Naive thymus-derived CD4-positive, alpha-beta T cell (primary cell): Measurements from ENCODE around the gene MESP2. TPM values are rescaled to one million over a fixed set of nuclear protein-coding genes. Genes with fewer than 3 reads are reported as not detected.

Source experiments
- ATAC-seq: fragments of 150-1000 bp; cut with Tn5 transposase; 2 replicates; pipeline ENCODE4 v1.10.0; 2021; ENCODE audit warnings: mild to moderate bottlenecking, moderate library complexity
- CTCF ChIA-PET: fragments of 350-600 bp; sonication (Branson Sonifier 250); formaldehyde crosslinking; loops from one replicate; lab custom pipeline; 2021; ENCODE audit warnings: antibody characterized with exemption; lab: Charles Lee
- POLR2A ChIA-PET: fragments of 350-600 bp; sonication (Branson Sonifier 250); formaldehyde crosslinking; loops from one replicate; lab custom pipeline; 2021; ENCODE audit warnings: antibody characterized with exemption, inconsistent platforms; lab: Charles Lee
- DNase-seq, 9 donors: peaks; one replicate each; pipeline versions ENCODE4 v3.0.0 to v3.0.0-alpha.2; 2020 to 2022; ENCODE audit warnings: mixed read lengths in 1 of 9
- H3K27ac ChIP-seq: one replicate; pipeline ENCODE4 v1.7.0; 2013; ENCODE audit warnings: mild to moderate bottlenecking, low read depth, low read length, moderate library complexity
- H3K27me3 ChIP-seq, 2 donors: one replicate each; pipeline ENCODE4 v1.7.0; 2013; ENCODE audit warnings: low read length in 2 of 2, mild to moderate bottlenecking in 2 of 2, moderate library complexity in 2 of 2; ENCODE audit not compliant: control insufficient read depth in 2 of 2, insufficient read depth in 2 of 2
- H3K36me3 ChIP-seq, 3 experiments: 1 replicate in 2 of 3; 2 replicates in 1 of 3; pipeline ENCODE4 v1.7.0; 2013; ENCODE audit warnings: low read length in 3 of 3, mild to moderate bottlenecking in 3 of 3, moderate library complexity in 1 of 3; ENCODE audit not compliant: insufficient read depth in 3 of 3, control insufficient read depth in 2 of 3
- H3K4me1 ChIP-seq, 2 donors: one replicate each; pipeline ENCODE4 v1.7.0; 2013; ENCODE audit warnings: low read length in 2 of 2, mild to moderate bottlenecking in 2 of 2, moderate library complexity in 1 of 2; ENCODE audit not compliant: control insufficient read depth in 2 of 2, insufficient read depth in 2 of 2
- H3K4me3 ChIP-seq: 2 replicates; pipeline ENCODE4 v1.7.0; 2013; ENCODE audit warnings: mild to moderate bottlenecking, low read length
- H3K9me3 ChIP-seq, 3 experiments: 1 replicate in 2 of 3; 2 replicates in 1 of 3; pipeline ENCODE4 v1.7.0; 2013; ENCODE audit warnings: low read length in 3 of 3; ENCODE audit not compliant: control insufficient read depth in 2 of 3
- H3K27ac Mint-ChIP-seq, 9 donors: one replicate each; pipeline ENCODE4 v1.8.0; 2020 to 2022; ENCODE audit warnings: mixed read lengths in 9 of 9, mild to moderate bottlenecking in 8 of 9, moderate library complexity in 5 of 9, inconsistent platforms in 2 of 9
- H3K27me3 Mint-ChIP-seq, 5 donors: one replicate each; pipeline ENCODE4 v1.8.0; 2021 to 2022; ENCODE audit warnings: mixed read lengths in 5 of 5, mild to moderate bottlenecking in 1 of 5
- H3K36me3 Mint-ChIP-seq, 5 donors: one replicate each; pipeline ENCODE4 v1.8.0; 2020 to 2022; ENCODE audit warnings: mixed read lengths in 5 of 5, mild to moderate bottlenecking in 3 of 5, inconsistent platforms in 1 of 5
- H3K4me1 Mint-ChIP-seq, 7 donors: one replicate each; pipeline ENCODE4 v1.8.0; 2020 to 2022; ENCODE audit warnings: mixed read lengths in 7 of 7, mild to moderate bottlenecking in 3 of 7, inconsistent platforms in 1 of 7
- H3K4me3 Mint-ChIP-seq, 10 donors: one replicate each; pipeline ENCODE4 v1.8.0; 2020 to 2022; ENCODE audit warnings: mild to moderate bottlenecking in 10 of 10, mixed read lengths in 10 of 10, moderate library complexity in 6 of 10, inconsistent platforms in 2 of 10
- H3K9me3 Mint-ChIP-seq, 11 donors: one replicate each; pipeline ENCODE4 v1.8.0; 2020 to 2022; ENCODE audit warnings: mixed read lengths in 11 of 11, mild to moderate bottlenecking in 4 of 11, inconsistent platforms in 1 of 11, moderate library complexity in 1 of 11
- intact Hi-C, 2 donors: fragments of 100-400 bp; cut with micrococcal nuclease; formaldehyde crosslinking; loops; one replicate each; pipeline ENCODE4 v1.15.1; 2023
- polyA plus RNA-seq, 2 donors: library from polyadenylated mRNA; unstranded; fragments of 300-500 nt; fragmentation: Illumina TruSeq; gene quantifications; one replicate each; pipeline ENCODE4 v1.2.3, GENCODE V29; 2021
- total RNA-seq, 6 experiments: library from RNA in 5 of 6; stranded (reverse) in 5 of 6; gene quantifications; 1 replicate in 5 of 6; 2 replicates in 1 of 6; pipeline ENCODE4 v1.2.3 and lab custom pipeline; 2021 to 2026

The MESP2 gene
- total and polyA plus RNA-seq, 7 experiments from 2014 or later, result not detected

DNA sequence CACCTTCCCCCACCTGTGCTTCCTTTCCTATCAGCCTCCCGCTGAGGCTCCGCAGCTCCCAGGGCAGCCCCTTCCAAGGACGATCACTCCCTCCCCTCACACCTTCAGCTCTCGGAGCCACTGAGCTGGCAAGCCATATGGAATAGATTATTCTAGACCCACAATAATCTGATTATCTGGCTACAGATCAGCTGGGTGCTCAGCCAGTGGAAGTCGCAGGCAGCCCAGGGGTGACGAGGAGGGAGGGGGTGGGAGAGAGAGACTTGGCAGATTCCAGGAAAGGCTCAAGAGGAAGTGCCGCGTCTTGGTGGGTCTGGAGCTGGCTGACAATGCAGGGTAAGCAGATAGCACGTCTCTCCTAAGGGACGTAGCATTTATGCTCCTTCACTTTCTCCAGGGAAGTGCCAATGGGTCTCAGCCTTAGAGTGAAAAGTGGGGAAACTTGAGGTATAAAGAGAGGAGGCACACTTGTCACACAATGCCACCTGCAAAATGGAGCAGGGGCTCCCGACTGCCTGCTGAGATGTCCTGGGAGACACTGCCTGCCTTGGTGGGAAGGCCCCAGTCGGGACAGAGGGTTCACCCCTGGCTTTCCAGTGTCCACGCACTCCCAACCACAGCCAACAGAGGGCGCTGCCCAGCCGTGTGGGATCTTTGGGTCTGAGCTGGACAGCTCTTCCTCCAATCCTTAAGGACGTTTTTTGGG, 15.7 kb upstream of the MESP2 start:
- peak in 7 of 9 donors; percentile 30 to 85 (median 50) for DNase-seq
- Histone ChIP-seq H3K9me3 (no peaks in the 10 kb centered on the region), H3K4me1 (no peaks in the 10 kb centered on the region), H3K4me3 (no peak overlapping the region), H3K36me3 (no peaks in the 10 kb centered on the region), H3K27me3 (no peaks in the 10 kb centered on the region), H3K27ac (no peak overlapping the region)
- H3K9me3 Mint-ChIP-seq, result no peaks in the 10 kb centered on the region
- H3K27me3 Mint-ChIP-seq, result peaks cover under 1 to 21% (median 8%) of the 10 kb centered on the region in 5 donors
- POLR2A ChIA-PET, result no interaction called here
- no peaks in the 10 kb centered on the region for H3K36me3 Mint-ChIP-seq
- no peak overlapping the region for H3K27ac Mint-ChIP-seq
- no peak overlapping the region for H3K4me3 Mint-ChIP-seq
- peak; percentile 91 for ATAC-seq
- intact Hi-C loops, result loop anchor here (1.0 to 5.0 kb wide), 4 partner anchors 115 to 326 kb away; no protein-coding TSS in a partner anchor
- H3K4me1 Mint-ChIP-seq, result peaks cover 0 to 5% (median 0%) of the 10 kb centered on the region in 7 donors
- CTCF ChIA-PET, result interaction anchor here (0.6 to 1.2 kb wide), 5 partner anchors 13 to 310 kb away, joined by 3 to 5 read pairs (median 3); no protein-coding TSS in a partner anchor

- intact Hi-C loops, result loop anchor here (2.0 to 5.0 kb wide), 2 partner anchors 311 to 326 kb away; no protein-coding TSS in a partner anchor
- Histone ChIP-seq H3K9me3 (no peaks in the 10 kb centered on the region), H3K27me3 (no peaks in the 10 kb centered on the region), H3K36me3 (no peaks in the 10 kb centered on the region), H3K4me3 (no peak overlapping the region), H3K27ac (no peak overlapping the region), H3K4me1 (no peaks in the 10 kb centered on the region)
- no peaks in the 10 kb centered on the region for H3K9me3 Mint-ChIP-seq
- peaks cover 0 to 13% (median 4%) of the 10 kb centered on the region in 5 donors for H3K27me3 Mint-ChIP-seq
- no peak overlapping the region for H3K27ac Mint-ChIP-seq
- ChIA-PET CTCF (interaction anchor here (0.6 to 1.2 kb wide), 6 partner anchors 13 to 309 kb away, joined by 3 to 4 read pairs (median 3); no protein-coding TSS in a partner anchor), POLR2A (no interaction called here)
- ATAC-seq, result no peak
- no peak overlapping the region for H3K4me3 Mint-ChIP-seq
- H3K4me1 Mint-ChIP-seq, result peaks cover 0 to 5% (median 0%) of the 10 kb centered on the region in 7 donors
- no peak for DNase-seq
- no peaks in the 10 kb centered on the region for H3K36me3 Mint-ChIP-seq
These were observed 14.9 kb upstream of the MESP2 start for GRCh38 chr15:89761009-89761831.

DNA sequence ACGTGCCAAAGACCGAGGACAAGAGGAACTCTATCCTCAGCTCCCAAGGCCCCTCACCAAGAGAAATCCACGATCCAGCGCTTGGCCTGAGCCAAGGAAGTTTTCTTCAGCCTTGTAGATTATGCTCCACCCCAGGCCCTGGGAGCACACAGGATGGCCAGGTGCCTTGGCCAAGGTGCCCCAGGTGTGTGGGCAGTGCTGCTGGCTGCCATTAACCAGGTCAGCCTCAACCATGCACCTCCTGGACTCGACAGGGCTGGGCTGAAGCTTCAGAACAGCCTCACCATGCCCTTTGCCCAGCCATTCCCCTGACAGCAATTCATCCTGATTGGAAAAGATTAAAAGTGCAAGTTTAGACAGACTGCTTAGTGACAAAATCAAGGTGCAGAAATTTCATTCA, 14.2 kb upstream of the MESP2 start:
- no peak overlapping the region for H3K27ac Mint-ChIP-seq
- POLR2A ChIA-PET, result no interaction called here
- intact Hi-C loops, result loop anchor here (2.0 to 5.0 kb wide), 2 partner anchors 310 to 325 kb away; no protein-coding TSS in a partner anchor
- no peaks in the 10 kb centered on the region for H3K36me3 ChIP-seq
- H3K4me1 Mint-ChIP-seq, result peaks cover 0 to 5% (median 0%) of the 10 kb centered on the region in 7 donors
- H3K27ac ChIP-seq, result no peak overlapping the region
- H3K4me3 ChIP-seq, result no peak overlapping the region
- H3K27me3 Mint-ChIP-seq, result peaks cover 0 to 13% (median 3%) of the 10 kb centered on the region in 5 donors
- H3K27me3 ChIP-seq, result no peaks in the 10 kb centered on the region
- ATAC-seq (no peak), DNase-seq (no peak)
- no peaks in the 10 kb centered on the region for H3K36me3 Mint-ChIP-seq
- CTCF ChIA-PET, result interaction anchor here (0.7 to 1.0 kb wide), 2 partner anchors 22 to 113 kb away, joined by 3 read pairs; no protein-coding TSS in a partner anchor
- H3K9me3 Mint-ChIP-seq, result no peaks in the 10 kb centered on the region
- H3K4me1 ChIP-seq, result no peaks in the 10 kb centered on the region
- no peaks in the 10 kb centered on the region for H3K9me3 ChIP-seq
- no peak overlapping the region for H3K4me3 Mint-ChIP-seq

DNA sequence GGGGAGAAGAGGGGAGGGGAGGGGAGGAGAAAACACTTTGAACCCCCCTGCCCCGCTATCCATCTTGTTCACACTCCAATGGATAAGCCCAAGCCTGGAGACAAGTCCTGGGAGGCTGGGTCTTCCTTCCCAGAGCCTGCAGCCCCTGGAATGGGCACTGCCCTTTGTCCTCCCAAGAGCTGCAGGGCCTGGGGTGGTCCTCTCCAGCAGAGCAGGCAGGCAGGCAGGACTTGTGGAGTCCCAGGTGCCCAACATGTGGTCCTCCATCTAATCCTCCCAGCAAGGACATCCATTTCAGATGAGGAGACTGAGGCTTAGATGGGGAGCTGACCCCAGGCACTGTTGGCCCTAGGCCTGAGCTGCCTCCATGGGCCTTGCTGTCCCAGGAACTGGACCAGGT, 10.4 kb upstream of the MESP2 start:
- intact Hi-C loops, result no loop called here
- H3K4me3 ChIP-seq, result no peak overlapping the region
- Mint-ChIP-seq H3K9me3 (no peaks in the 10 kb centered on the region), H3K27me3 (no peaks in the 10 kb centered on the region), H3K4me1 (peaks cover 0 to 3% (median 0%) of the 10 kb centered on the region in 7 donors), H3K36me3 (no peaks in the 10 kb centered on the region), H3K27ac (no peak overlapping the region), H3K4me3 (no peak overlapping the region)
- no peak for ATAC-seq
- ChIA-PET CTCF (interaction anchor here (0.5 to 0.7 kb wide), 2 partner anchors 311 to 313 kb away, joined by 3 to 4 read pairs; no protein-coding TSS in a partner anchor), POLR2A (no interaction called here)
- no peaks in the 10 kb centered on the region for H3K4me1 ChIP-seq
- DNase-seq, result no peak
- H3K27ac ChIP-seq, result no peak overlapping the region
- no peaks in the 10 kb centered on the region for H3K9me3 ChIP-seq
- no peaks in the 10 kb centered on the region for H3K36me3 ChIP-seq
- no peaks in the 10 kb centered on the region for H3K27me3 ChIP-seq

- Mint-ChIP-seq H3K4me3 (no peak overlapping the region), H3K27ac (no peak overlapping the region), H3K9me3 (no peaks in the 10 kb centered on the region), H3K36me3 (no peaks in the 10 kb centered on the region), H3K27me3 (no peaks in the 10 kb centered on the region), H3K4me1 (no peaks in the 10 kb centered on the region)
- ChIA-PET CTCF (interaction anchor here (0.5 to 0.7 kb wide), 2 partner anchors 310 to 312 kb away, joined by 3 to 4 read pairs; no protein-coding TSS in a partner anchor), POLR2A (no interaction called here)
- Histone ChIP-seq H3K4me3 (no peak overlapping the region), H3K9me3 (no peaks in the 10 kb centered on the region), H3K27ac (no peak overlapping the region), H3K36me3 (no peaks in the 10 kb centered on the region), H3K4me1 (no peaks in the 10 kb centered on the region), H3K27me3 (no peaks in the 10 kb centered on the region)
- DNase-seq (no peak), ATAC-seq (peak; percentile 16)
- intact Hi-C loops, result no loop called here
These were observed 9.5 kb upstream of the MESP2 start for GRCh38 chr15:89766357-89767311.

DNA sequence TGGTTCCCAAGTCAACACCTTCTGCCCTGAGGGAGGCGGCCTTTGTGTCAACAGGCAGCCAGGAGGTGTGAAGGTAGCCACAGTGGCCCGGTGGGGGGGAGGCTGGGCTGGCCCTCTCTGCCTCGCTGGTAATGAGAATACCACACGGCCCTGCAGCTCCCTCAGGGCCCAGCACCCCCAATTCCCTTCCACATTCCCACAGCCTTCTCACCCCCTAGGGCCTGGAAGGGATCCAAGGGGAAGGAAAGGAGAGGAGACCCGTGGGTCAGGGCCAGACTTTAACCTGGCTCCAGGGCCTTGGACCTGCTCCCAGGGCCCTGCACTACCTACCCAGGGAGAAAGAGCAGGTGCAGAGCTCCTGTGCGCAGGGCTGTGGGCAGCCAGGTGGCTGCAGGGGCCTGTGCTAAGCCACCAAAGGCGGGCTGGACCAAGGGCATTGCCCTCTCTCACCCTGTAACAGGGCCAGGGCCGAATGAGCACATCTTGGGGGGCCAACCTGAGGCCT, 8.7 kb upstream of the MESP2 start:
- ATAC-seq, result no peak
- Mint-ChIP-seq H3K27me3 (no peaks in the 10 kb centered on the region), H3K4me3 (no peak overlapping the region), H3K9me3 (no peaks in the 10 kb centered on the region), H3K4me1 (no peaks in the 10 kb centered on the region), H3K27ac (no peak overlapping the region), H3K36me3 (no peaks in the 10 kb centered on the region)
- intact Hi-C loops, result no loop called here
- no peaks in the 10 kb centered on the region for H3K9me3 ChIP-seq
- ChIA-PET POLR2A (no interaction called here), CTCF (no interaction called here)
- H3K4me3 ChIP-seq, result no peak overlapping the region
- no peaks in the 10 kb centered on the region for H3K4me1 ChIP-seq
- H3K36me3 ChIP-seq, result no peaks in the 10 kb centered on the region
- no peak for DNase-seq
- no peaks in the 10 kb centered on the region for H3K27me3 ChIP-seq
- H3K27ac ChIP-seq, result no peak overlapping the region
